Activated CD8-positive, alpha-beta memory T cell treated with anti-CD3 and anti-CD28 coated beads for 48 hours (primary cell): ENCODE measurements around the gene GIMAP2.

Source experiments
- DNase-seq, 3 experiments: peaks; one replicate each; pipeline ENCODE4 v3.0.0-alpha.2; 2020; ENCODE audit warnings: low read depth in 2 of 3, low spot score in 2 of 3

GIMAP2 gene

GRCh38 chr7:150732786-150733481 is 47.4 kb downstream of the GIMAP2 start:
- no peak for DNase-seq

- DNase-seq: no peak
Measured at GRCh38 chr7:150733482-150734095, 48.1 kb downstream of the GIMAP2 start.

- no peak for DNase-seq
Measured at GRCh38 chr7:150734254-150734653, 48.7 kb downstream of the GIMAP2 start.

- DNase-seq: no peak
Measured at GRCh38 chr7:150735596-150736358, 50.3 kb downstream of the GIMAP2 start.

- DNase-seq: no peak
Measured at GRCh38 chr7:150736864-150737263, 51.4 kb downstream of the GIMAP2 start.

GRCh38 chr7:150737265-150738055 is 52.0 kb downstream of the GIMAP2 start, which contains the start of gene GIMAP5:
GIMAP5 (plus strand) TSS chr7:150737418; CDS start chr7:150740885, 3,467 bp downstream.
- no peak for DNase-seq

- DNase-seq: no peak
Measured at GRCh38 chr7:150738092-150738491, 52.6 kb downstream of the GIMAP2 start.

GRCh38 chr7:150738591-150739001 is 53.1 kb downstream of the GIMAP2 start:
- no peak for DNase-seq

- no peak for DNase-seq
Measured at GRCh38 chr7:150739033-150739432, 53.5 kb downstream of the GIMAP2 start.

GRCh38 chr7:150740053-150740452 is 54.5 kb downstream of the GIMAP2 start:
- DNase-seq: no peak

GRCh38 chr7:150742286-150742968 is 56.9 kb downstream of the GIMAP2 start:
- no peak for DNase-seq
